Measurements from ENCODE around the gene PSENEN. TPM values are rescaled to one million over a fixed set of nuclear protein-coding genes. Genes with fewer than 3 reads are reported as not detected.
A peak's percentile ranks its signal among the peaks of the same experiment; 100 is the strongest.

Gene PSENEN
- total RNA-seq, 4 donors from 2014 or later: 20.4 to 35.7 (median 29.5) TPM

DNA sequence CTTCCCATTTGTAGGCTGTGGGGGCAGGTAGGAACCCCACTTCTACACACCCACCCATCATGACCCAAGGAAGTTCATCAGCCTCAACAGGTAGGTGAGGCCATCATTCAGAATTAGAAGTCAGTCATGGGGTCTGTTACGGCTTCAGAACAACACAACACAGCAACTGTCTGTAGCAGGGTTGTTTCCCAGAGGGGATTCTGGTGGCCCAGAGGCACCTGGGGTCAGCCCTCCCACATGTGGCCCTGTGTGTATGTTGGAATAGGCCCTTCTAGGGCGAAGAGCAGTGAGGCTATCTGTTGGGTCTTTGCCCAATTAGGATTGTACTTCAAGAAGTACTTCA is 6.6 kb upstream of the PSENEN start:
- H3K27ac ChIP-seq: peak overlapping the region in 2 of 4 donors; percentile 14
- WGBS, 2 donors (ENCODE audit: low coverage in 1 of 2): no CpG with 5 or more reads among the region's 2 CpGs
- peaks cover 0 to 68% of the 10 kb centered on the region in 2 donors for H3K36me3 ChIP-seq
- no peak for ATAC-seq
- H3K4me3 ChIP-seq: no peak overlapping the region
- H3K9me3 ChIP-seq: no peaks in the 10 kb centered on the region
- peaks cover 0 to 39% (median 7%) of the 10 kb centered on the region in 3 donors for H3K4me1 ChIP-seq
- TF ChIP-seq, protein P1, sequence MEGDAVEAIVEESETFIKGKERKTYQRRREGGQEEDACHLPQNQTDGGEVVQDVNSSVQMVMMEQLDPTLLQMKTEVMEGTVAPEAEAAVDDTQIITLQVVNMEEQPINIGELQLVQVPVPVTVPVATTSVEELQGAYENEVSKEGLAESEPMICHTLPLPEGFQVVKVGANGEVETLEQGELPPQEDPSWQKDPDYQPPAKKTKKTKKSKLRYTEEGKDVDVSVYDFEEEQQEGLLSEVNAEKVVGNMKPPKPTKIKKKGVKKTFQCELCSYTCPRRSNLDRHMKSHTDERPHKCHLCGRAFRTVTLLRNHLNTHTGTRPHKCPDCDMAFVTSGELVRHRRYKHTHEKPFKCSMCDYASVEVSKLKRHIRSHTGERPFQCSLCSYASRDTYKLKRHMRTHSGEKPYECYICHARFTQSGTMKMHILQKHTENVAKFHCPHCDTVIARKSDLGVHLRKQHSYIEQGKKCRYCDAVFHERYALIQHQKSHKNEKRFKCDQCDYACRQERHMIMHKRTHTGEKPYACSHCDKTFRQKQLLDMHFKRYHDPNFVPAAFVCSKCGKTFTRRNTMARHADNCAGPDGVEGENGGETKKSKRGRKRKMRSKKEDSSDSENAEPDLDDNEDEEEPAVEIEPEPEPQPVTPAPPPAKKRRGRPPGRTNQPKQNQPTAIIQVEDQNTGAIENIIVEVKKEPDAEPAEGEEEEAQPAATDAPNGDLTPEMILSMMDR (IDR thresholded peaks at IDR 0.05): no peak
- TF ChIP-seq EP300 (IDR thresholded peaks at IDR 0.05) (no peak), POLR2A (IDR thresholded peaks at IDR 0.05) (no peak)
- H3K27me3 ChIP-seq: no peaks in the 10 kb centered on the region

DNA sequence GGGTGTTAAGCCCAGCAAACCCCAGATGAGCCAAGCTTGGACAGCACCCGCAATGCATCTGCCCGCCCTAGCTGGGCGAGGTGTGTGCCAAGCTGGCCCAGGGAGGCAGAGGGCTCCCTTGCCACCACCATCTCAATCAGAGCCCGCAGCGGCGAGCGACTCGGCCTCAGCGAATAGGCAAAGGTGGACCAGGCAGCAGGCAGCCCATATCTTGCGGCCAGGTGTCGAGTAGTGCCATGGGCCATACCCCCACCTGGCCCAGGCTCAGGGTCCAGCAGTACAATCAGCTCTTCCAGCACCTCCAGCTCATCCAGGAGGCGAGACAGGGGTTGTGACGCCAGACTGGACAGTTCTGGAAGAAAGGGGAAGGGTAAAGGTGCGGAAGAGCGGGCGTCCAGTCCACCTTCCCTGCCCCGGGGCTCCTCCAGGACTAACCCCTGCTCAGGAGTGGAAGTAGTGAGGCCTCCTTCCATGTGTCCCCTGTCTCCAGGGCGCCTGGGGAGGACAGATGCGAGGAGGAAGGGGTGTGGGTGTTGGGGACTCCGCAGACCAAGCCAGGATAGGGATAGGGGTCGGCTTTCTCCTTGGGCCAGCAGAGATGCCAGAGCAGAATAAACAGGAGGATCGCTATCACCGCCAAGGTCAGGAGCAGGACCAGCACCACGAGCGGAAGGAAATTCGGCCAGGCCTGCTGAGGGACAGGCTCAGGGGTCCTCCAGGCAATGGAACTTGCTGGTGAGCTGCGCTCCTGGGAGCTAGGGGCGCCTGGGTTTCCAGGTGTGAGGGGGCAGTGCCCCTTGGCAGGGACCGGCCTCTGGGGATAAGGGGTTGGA is 6.0 kb upstream of the PSENEN start:
- H3K4me1 ChIP-seq: peaks cover 0 to 46% (median 13%) of the 10 kb centered on the region in 3 donors
- no peaks in the 10 kb centered on the region for H3K9me3 ChIP-seq
- ATAC-seq: no peak
- 49% methylated on average over 11 of the region's 29 CpGs; no CpG with 5 or more reads in 1 of the 2 donors for whole genome bisulfite sequencing, 2 donors (ENCODE audit: low coverage in 1 of 2)
- peaks cover 0 to 64% of the 10 kb centered on the region in 2 donors for H3K36me3 ChIP-seq
- TF ChIP-seq, protein P1 (IDR thresholded peaks at IDR 0.05): no peak
- TF ChIP-seq POLR2A (IDR thresholded peaks at IDR 0.05): no peak
- peak overlapping the region; percentile 40 to 91 (median 87) for H3K27ac ChIP-seq
- H3K4me3 ChIP-seq: peak overlapping the region; percentile 36 to 60
- no peaks in the 10 kb centered on the region for H3K27me3 ChIP-seq

DNA sequence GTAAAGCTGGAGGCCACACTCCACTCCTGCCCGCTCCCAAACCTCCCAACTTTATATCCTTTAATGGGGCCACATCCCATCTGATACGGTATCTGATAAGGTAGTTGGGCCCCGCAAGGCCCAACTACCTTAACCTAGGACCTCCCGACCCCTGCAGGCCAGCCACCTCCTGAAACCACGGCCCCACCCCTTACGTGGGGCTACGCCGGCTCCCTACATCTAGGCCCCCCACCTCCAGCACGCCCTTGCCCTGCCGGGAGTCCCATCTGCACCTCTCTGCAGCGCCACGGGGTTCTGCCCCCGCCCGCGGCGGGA is 5.4 kb upstream of the PSENEN start:
- Histone ChIP-seq H3K4me3 (peak overlapping the region; percentile 36 to 60), H3K4me1 (peaks cover 0 to 48% (median 15%) of the 10 kb centered on the region in 3 donors), H3K27ac (peak overlapping the region; percentile 40 to 91 (median 87)), H3K9me3 (no peaks in the 10 kb centered on the region), H3K27me3 (no peaks in the 10 kb centered on the region), H3K36me3 (peaks cover 0 to 58% of the 10 kb centered on the region in 2 donors)
- TF ChIP-seq POLR2A (IDR thresholded peaks at IDR 0.05): peak in 1 of 2 donors; percentile 32
- no peak for TF ChIP-seq POLR2AphosphoS5 (IDR thresholded peaks at IDR 0.05)
- TF ChIP-seq EP300 (IDR thresholded peaks at IDR 0.05): no peak
- TF ChIP-seq, protein P1 (IDR thresholded peaks at IDR 0.05): peak in 1 of 4 experiments; percentile 9
- 0% methylated on average over 3 of the region's 16 CpGs; no CpG with 5 or more reads in 1 of the 2 donors for WGBS, 2 donors (ENCODE audit: low coverage in 1 of 2)
- no peak for ATAC-seq

DNA sequence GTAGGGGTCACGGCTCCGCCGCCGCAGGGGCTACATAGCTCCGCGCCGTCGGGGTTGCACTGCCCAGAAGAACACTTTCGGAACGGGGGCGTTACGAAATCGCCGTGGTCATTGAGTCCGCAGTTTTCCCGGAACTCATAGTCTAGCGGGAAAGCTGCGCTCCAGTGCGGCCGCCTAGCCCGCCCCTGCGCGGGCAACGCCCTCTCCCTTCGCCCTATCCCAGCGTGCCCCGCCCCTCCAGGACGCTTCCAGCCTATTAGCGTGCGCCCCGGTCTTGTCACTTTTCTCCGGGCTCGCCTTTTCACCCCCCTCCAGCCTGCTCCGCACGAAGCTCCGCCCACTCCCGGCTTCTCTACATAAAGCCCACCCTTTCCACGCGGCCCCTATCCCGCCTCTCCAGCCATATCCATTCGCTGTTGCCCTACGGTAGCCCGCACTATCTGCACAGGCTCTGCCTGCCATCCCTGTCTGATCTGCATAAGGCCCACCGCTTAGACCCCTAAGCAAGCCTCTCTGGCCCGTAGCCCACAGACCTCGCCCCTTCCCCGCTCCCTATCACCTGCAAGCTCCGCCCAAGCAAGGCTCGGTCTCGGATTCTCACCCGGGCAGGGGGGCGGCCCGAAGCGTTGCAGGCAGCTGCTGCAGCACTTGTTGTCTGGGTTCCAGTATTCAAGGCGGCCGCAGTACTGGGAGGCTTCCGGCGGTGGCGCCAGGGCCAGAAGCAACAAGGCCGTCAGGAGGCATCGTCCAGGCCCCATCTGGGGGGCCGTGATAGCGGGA is 4.8 kb upstream of the PSENEN start:
- H3K4me3 ChIP-seq: peak overlapping the region; percentile 39 to 60
- peak; percentile 88 for ATAC-seq
- WGBS, 2 donors (ENCODE audit: low coverage in 1 of 2): 0 to 1% methylated on average over 2 to 13 of the region's 63 CpGs
- peaks cover 0 to 53% of the 10 kb centered on the region in 2 donors for H3K36me3 ChIP-seq
- H3K27me3 ChIP-seq: no peaks in the 10 kb centered on the region
- no peaks in the 10 kb centered on the region for H3K9me3 ChIP-seq
- H3K27ac ChIP-seq: peak overlapping the region; percentile 54 to 91 (median 87)
- H3K4me1 ChIP-seq: peaks cover 0 to 48% (median 15%) of the 10 kb centered on the region in 3 donors
- TF ChIP-seq POLR2A (IDR thresholded peaks at IDR 0.05) (peak; percentile 31 to 39), EP300 (IDR thresholded peaks at IDR 0.05) (no peak), POLR2AphosphoS5 (IDR thresholded peaks at IDR 0.05) (peak; percentile 90)
- TF ChIP-seq, protein P1 (IDR thresholded peaks at IDR 0.05): peak in 2 of 4 experiments; percentile 29 to 38
